Tibial artery (tissue), 4 donors: ENCODE measurements around the gene CHMP4B.
A peak's percentile ranks its signal among the peaks of the same experiment; 100 is the strongest.

Experiments
- DNase-seq, 2 donors: peaks; one replicate each; pipeline ENCODE4 v3.0.0-alpha.2; 2019
- H3K27ac ChIP-seq, 2 donors: fragments of 200-600 bp; sonication (generic) in 1 of 2; 1 replicate in 1 of 2; 2 replicates in 1 of 2; pipeline ENCODE4 v1.5.1; 2018 to 2019; ENCODE audit warnings: mild to moderate bottlenecking in 1 of 2
- H3K27me3 ChIP-seq, 2 donors: fragments of 200-600 bp; sonication (generic) in 1 of 2; one replicate each; pipeline versions ENCODE4 v1.5.1 to v1.6.0; 2016 to 2019
- H3K36me3 ChIP-seq, 3 donors: fragments of 200-600 bp; sonication (generic) in 2 of 3; one replicate each; pipeline ENCODE4 v1.5.1; 2016 to 2019; ENCODE audit warnings: mild to moderate bottlenecking in 2 of 3
- H3K4me1 ChIP-seq, 4 donors: fragments of 200-600 bp; sonication (generic) in 2 of 4; 1 replicate in 3 of 4; 2 replicates in 1 of 4; pipeline ENCODE4 v1.5.1; 2016 to 2019
- H3K4me3 ChIP-seq, 2 donors: fragments of 200-600 bp; sonication (generic) in 1 of 2; 1 replicate in 1 of 2; 2 replicates in 1 of 2; pipeline ENCODE4 v1.5.1; 2018 to 2019; ENCODE audit warnings: mild to moderate bottlenecking in 2 of 2
- H3K9me3 ChIP-seq, 3 donors: fragments of 200-600 bp; sonication (generic) in 1 of 3; one replicate each; pipeline ENCODE4 v1.5.1; 2016 to 2019
- intact Hi-C: fragments of 100-400 bp; cut with DNase I; formaldehyde crosslinking; loops from one replicate; pipeline ENCODE4 v1.15.0; 2023; ENCODE audit warnings: low total_unique reads
- TF ChIP-seq, protein P1 (sequence below), 2 experiments: fragments of 200-600 bp in 1 of 2; fragments of 450-650 bp in 1 of 2; IDR thresholded peaks; one replicate each; pipeline ENCODE4 v1.5.1; 2017 to 2019; ENCODE audit warnings: antibody characterized with exemption in 2 of 2, mild to moderate bottlenecking in 1 of 2, moderate library complexity in 1 of 2

Gene CHMP4B

DNA sequence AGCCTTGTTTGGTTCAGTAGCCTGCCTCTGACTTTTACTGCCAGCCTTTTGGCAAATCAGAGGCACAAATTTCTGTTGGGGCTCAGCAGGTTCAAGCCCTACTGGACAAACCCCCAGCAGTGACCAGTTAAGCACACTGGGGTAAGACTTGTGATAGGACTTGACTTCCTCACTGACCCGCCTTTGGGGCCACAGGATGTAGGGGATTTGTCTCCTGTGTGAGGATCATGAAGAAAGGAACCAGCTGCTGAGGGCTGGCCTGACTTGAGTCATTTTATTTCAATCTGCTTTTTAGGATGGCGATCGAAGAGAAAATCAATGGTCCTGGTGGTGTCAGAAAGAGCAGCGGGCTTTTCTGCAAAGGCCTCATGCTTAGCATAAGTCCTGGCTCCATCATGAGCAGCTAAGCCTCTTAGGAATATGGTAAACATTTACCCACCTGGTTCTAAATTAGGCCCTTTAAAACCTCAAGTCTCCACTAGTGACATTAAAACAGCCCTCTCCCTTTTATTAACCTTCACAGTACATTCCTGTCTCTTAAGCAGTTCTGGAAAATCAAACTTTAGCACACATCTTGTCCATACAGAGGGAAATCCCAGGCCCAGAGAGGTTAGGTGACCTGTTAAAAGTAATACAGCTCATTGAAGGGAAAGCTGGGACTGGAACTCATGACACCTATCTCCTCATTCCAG lies 16.6 kb downstream of the CHMP4B start:
- TF ChIP-seq, protein P1, sequence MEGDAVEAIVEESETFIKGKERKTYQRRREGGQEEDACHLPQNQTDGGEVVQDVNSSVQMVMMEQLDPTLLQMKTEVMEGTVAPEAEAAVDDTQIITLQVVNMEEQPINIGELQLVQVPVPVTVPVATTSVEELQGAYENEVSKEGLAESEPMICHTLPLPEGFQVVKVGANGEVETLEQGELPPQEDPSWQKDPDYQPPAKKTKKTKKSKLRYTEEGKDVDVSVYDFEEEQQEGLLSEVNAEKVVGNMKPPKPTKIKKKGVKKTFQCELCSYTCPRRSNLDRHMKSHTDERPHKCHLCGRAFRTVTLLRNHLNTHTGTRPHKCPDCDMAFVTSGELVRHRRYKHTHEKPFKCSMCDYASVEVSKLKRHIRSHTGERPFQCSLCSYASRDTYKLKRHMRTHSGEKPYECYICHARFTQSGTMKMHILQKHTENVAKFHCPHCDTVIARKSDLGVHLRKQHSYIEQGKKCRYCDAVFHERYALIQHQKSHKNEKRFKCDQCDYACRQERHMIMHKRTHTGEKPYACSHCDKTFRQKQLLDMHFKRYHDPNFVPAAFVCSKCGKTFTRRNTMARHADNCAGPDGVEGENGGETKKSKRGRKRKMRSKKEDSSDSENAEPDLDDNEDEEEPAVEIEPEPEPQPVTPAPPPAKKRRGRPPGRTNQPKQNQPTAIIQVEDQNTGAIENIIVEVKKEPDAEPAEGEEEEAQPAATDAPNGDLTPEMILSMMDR (IDR thresholded peaks at IDR 0.05), result no peak
- peak overlapping the region; percentile 76 for H3K27ac ChIP-seq
- intact Hi-C loops, result no loop called here
- no peak for DNase-seq
- peaks cover 0 to 77% (median 62%) of the 10 kb centered on the region in 4 donors for H3K4me1 ChIP-seq
- no peaks in the 10 kb centered on the region for H3K27me3 ChIP-seq
- no peaks in the 10 kb centered on the region for H3K36me3 ChIP-seq
- no peak overlapping the region for H3K4me3 ChIP-seq
- H3K9me3 ChIP-seq, result no peaks in the 10 kb centered on the region

DNA sequence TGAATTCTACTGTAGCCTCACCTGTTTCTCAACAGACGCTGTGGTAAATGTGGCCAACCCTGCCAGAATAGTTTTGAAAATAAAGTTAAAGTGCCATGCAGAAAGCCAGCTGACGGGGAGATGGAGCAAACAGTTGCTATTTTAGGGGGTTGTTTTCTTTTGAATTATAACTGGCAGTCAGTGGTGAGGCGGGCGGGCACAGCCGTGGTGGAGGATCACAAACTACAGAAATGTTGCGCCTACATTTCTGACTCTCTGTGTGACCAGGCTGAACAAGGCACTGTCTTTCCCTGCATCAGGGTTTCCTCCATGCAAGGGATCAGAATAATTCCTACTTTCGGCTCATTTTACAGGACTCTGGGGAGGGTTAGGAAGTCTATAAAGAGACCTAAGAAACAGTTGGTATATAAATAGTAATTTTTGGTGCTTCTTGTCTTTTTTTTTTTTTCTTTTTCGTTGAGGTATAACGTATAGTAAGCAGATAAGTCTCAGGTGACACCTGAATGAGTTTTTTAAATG lies 17.2 kb downstream of the CHMP4B start:
- Histone ChIP-seq H3K4me3 (no peak overlapping the region), H3K9me3 (no peaks in the 10 kb centered on the region), H3K4me1 (peaks cover 0 to 83% (median 68%) of the 10 kb centered on the region in 4 donors), H3K27ac (peak overlapping the region; percentile 76), H3K27me3 (no peaks in the 10 kb centered on the region), H3K36me3 (no peaks in the 10 kb centered on the region)
- TF ChIP-seq, protein P1 (IDR thresholded peaks at IDR 0.05), result no peak
- intact Hi-C loops, result no loop called here
- DNase-seq, result peak in 1 of 2 donors; percentile 71

DNA sequence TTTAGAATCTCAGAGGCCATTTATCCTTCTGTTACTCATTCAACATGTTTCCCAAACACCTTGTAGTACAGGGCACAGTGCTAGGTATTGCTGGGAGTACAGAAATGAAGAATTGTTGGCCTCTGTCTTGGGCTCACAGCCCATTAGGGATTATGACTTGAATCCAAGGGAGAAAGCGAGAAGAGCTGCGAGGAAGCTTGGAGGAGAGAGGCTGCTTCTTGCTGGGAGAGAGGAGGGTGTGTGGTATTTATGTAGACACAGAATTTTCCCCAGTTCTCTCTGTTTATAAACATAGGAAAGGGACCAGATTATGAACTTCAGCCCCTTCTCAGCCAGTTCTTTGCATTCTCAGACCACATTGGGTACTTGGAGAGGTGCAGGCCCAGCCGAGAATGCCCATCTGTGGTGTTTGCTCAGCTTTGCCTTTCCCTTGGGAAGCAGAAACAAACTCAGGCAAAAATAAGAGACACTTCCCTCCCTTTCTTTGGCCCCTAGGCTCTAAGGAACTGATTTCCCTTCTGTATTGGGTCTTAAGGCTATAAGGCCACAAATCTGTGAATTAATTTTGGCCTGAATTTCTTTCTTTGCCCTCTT lies 17.9 kb downstream of the CHMP4B start:
- intact Hi-C loops, result no loop called here
- H3K27ac ChIP-seq, result peak overlapping the region; percentile 76
- no peak for DNase-seq
- H3K36me3 ChIP-seq, result no peaks in the 10 kb centered on the region
- no peaks in the 10 kb centered on the region for H3K9me3 ChIP-seq
- H3K27me3 ChIP-seq, result no peaks in the 10 kb centered on the region
- TF ChIP-seq, protein P1 (IDR thresholded peaks at IDR 0.05), result no peak
- H3K4me3 ChIP-seq, result no peak overlapping the region
- peaks cover 0 to 89% (median 70%) of the 10 kb centered on the region in 4 donors for H3K4me1 ChIP-seq

DNA sequence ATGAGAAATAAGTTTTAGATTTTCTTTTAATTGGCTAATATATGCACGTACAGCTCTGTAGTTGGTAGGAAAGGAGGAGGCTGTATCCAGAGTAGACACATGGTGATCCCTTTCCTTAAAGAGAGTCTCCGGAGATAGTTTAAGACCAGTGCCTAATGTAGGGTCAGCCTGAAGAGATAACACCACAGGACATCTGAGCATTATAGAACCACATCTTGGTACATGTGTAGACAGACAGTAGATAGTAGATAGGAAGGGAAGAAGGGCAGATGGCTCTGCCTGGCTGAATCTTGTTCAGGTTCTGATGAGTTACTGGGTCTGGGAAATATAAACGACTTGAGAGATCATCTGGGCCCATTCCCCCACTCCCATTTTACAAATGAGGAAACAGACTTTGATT lies 18.5 kb downstream of the CHMP4B start:
- H3K4me1 ChIP-seq, result peaks cover 0 to 89% (median 68%) of the 10 kb centered on the region in 4 donors
- no peaks in the 10 kb centered on the region for H3K36me3 ChIP-seq
- TF ChIP-seq, protein P1 (IDR thresholded peaks at IDR 0.05), result no peak
- intact Hi-C loops, result no loop called here
- H3K4me3 ChIP-seq, result no peak overlapping the region
- peak overlapping the region; percentile 76 for H3K27ac ChIP-seq
- no peaks in the 10 kb centered on the region for H3K9me3 ChIP-seq
- DNase-seq, result no peak
- no peaks in the 10 kb centered on the region for H3K27me3 ChIP-seq

DNA sequence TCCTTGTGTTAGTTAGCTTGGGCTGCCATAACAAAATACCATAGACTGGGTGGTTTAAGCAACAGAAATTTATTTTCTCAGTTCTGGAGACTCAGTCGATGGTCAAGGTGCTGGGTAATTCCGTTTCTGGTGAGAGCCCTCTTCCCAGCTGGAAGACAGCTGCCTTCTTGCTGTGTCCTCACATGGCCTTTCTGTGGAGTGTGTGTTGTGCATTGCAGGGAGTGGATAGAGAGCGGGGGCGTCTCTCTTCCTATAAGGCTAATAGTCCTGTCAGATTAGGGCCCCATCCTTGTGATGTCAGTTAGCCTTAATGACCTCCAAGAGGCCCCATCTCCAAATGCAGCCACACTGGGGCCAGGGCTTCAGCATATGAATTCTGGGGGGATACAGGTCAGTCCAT lies 19.2 kb downstream of the CHMP4B start:
- Histone ChIP-seq H3K4me3 (no peak overlapping the region), H3K27ac (peak overlapping the region; percentile 76), H3K9me3 (no peaks in the 10 kb centered on the region), H3K4me1 (peaks cover 0 to 88% (median 68%) of the 10 kb centered on the region in 4 donors), H3K36me3 (no peaks in the 10 kb centered on the region), H3K27me3 (no peaks in the 10 kb centered on the region)
- intact Hi-C loops, result no loop called here
- DNase-seq, result no peak
- TF ChIP-seq, protein P1 (IDR thresholded peaks at IDR 0.05), result no peak
